Measurements from ENCODE around the gene HINT3.

GRCh38 chr6:125939026-125939425 lies 17.5 kb upstream of the HINT3 start:
- TF ChIP-seq POLR2AphosphoS5 (IDR thresholded peaks at IDR 0.05; ENCODE audit: low read depth) (no peak), CTCF (IDR thresholded peaks at IDR 0.05; ENCODE audit: insufficient read depth, low read length) (no peak)
